GM19328 (cell line): ENCODE results near the gene CPSF4.

Experiments
- ATAC-seq: cut with Tn5 transposase; IDR thresholded peaks from one replicate; pipeline ENCODE4 v1.9.1; 2021; ENCODE audit warnings: mild to moderate bottlenecking, moderate library complexity; ENCODE audit not compliant: unreplicated experiment

Gene CPSF4

DNA sequence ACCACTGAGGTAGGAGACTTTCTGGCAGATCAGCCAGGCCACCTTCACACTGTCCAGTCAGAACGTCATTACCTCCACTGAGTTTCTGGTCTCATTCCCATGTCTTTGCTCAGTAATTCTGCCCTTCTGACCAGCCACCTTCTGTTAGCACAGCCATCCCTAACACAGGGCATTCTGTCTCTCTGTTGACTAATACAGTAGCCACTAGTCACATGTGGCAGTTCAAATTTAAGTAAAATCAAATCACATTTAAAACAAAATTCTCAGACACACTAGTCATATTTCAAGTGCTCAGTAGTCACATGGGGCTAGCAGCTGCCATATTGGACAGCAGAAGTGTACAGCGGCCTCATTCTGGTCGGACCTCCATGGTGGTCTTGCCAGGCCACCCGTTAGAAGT is 7.4 kb downstream of the CPSF4 start:
- no peak for ATAC-seq

DNA sequence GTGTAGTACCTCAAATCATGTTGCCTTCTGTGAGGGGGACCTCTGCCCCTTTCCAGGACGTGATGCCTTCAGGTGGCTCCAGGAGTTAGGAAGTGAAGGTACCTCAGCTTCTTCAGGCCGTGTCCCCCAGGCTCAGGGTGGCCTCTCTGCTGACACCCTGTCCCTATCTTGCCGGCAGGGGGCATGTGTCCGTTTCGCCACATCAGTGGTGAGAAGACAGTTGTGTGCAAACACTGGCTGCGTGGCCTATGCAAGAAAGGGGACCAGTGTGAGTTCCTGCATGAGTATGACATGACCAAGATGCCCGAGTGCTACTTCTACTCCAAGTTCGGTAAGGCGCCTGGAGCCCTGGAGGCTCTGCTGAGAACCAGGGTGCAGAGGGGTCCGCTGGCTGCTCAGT is 9.2 kb downstream of the CPSF4 start:
- ATAC-seq = no peak

DNA sequence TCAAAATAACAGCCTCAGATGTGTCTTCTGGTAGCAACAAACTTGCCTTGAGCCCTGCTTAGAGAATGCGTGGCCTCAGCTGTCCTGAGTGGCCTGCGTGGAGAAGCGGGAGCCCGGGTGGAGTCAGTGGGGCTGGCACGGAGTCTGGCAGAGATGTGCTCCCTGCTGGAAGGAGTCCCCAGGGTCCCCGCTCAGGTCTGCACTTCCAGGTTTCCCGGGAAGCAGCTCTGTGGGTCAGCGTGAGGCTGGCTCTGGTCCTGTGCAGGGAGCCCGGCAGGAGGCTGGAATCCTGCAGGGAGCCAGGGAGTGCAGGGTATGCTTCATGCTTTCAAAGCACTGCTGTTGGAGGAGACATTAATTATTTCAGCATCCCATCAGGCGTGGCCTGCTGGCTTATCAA is 10.1 kb downstream of the CPSF4 start:
- no peak for ATAC-seq

DNA sequence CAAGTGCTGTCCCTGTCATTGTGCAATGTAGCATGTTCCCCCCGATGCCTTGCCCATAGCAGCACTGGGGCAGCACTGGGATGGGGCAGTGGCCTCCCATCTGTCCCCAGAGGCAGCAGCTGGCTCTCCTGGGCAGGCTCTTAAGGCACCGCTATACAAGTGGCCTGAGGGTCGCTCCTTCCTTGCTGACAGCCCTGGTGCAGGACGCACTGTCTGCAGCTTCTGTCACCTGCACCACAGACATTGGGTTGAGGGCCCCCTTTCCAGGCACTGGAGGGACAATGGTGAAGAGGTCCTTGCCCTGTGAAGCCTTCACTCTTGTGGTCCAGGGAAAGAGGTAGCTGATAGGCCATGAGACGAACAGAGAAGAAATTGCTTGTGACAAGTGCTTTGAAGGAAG is 10.6 kb downstream of the CPSF4 start:
- ATAC-seq = no peak

DNA sequence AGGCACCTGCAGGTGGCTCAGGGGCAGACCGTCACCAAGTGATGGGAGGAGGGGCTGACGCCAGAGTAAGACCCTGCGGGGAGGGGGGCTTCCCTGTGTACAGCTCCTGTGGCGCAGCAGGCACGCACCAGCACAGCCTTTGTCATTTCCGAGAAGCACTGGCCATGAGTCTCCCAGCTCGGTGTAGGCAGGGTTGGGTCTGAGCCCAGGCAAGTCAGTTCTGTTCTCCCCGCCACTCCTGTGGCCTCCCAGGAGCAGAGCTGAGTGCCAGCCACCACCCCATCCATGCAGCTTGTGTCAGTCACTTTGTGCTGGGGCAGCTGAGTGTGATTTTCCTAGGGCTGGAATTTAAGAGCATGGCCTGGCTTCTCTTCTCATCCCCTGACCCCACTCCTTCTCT is 13.2 kb downstream of the CPSF4 start:
- ATAC-seq = no peak

DNA sequence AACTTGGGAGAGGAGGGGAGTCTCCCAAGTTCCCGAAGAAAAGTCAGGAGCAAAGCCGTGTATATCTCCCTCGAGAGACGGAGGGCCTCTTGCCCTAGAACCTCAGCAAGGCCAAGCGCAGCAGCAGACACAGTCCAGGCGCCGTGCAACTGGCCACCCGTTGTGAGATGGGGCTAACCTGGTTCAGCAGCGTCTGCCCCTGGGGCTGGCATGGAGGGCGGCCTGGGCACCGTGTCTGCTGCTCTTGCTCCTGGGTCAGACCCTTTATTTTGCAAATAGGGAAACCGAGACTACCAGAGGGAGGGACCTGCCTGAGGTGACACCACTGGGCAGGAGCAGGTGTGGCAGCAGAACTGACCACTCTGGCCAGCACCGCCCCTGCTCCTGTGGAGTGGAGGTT is 13.8 kb downstream of the CPSF4 start:
- ATAC-seq = no peak

DNA sequence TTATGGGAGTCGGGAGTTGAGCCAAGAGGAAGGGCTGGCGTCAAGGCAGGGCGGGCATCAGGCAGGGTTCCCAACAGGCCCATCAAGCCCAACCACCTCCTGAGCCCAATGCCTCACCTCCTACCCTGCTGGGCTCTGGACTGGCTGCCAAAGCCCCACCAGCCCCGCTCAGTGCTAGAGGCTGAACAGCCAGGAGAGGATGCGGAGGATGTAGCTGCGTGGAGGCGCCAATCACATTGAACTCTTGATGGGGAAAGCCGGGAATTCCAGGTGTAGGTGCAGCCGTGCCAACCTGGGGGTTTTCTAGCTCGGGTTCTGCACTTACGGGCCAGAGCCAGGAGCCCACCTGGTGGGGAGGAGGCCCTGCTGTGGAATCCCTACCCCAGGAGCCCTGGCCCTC is 14.4 kb downstream of the CPSF4 start:
- ATAC-seq = no peak

DNA sequence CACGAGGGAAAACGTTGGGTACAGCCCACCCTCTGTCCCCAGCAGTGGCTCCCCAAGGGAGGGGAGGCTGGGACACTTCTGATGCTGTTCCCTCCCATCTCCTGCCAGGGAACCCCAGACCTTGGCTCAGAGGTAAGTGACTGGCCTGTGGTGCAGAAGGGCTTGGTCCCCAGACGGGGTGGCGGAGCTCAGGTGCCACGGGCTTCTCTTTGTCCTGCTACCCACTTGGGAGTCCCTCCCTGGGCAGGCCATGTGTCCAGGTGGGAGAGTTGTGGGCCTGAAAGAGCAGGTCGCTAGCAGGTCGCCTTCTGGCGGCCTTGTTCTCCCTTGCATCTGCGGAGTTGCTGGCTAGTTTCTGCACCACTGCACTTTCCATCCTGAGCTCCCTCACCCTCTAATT is 17.1 kb downstream of the CPSF4 start:
- ATAC-seq = no peak

DNA sequence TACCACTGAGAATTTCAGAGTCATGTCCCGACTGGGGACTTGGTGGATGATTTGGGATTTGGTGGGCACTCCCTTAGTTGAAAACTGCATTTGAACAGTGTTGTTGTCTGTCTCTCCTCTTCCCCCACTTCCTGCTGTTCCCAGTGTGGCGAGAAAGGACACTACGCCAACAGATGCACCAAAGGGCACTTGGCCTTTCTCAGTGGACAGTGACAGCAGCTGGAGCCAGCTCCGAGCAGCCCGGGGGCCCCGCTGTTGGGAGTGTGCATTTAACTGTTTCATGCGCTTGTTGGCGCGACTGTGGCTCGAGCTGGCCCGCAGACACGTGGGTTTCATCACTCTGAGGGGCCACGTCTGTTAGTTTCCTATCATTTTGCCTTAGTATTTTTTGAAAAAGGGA is 17.5 kb downstream of the CPSF4 start:
- ATAC-seq = no peak

DNA sequence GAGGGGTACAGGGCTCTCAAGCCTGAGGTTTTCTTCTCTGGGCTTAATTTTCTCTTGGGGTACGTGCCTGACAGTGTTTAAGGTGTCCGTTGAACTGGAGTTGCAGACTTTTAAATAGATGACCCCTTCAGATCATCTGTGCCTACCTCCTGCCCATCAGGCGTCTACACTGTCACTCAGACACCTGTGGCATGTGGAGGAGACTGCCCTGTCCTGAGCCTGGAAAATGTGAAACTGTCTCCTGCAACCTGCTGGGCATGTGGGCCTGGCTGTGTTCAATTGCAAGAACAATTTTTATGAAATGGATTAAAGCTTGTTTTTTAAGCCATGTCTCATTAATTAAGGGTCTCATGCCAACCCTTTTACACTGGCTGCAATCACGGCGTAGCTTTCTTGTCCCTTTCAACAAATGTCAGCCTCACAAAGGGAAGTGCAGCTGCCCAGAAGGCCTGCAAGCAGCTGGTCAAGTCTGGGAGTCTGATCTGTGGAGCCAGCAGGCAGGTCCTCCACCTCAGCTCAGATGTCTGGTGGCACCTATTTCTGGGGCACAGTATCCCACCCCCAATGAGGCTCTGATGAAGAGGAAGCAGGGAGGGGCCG is 18.4 kb downstream of the CPSF4 start:
- ATAC-seq = no peak

DNA sequence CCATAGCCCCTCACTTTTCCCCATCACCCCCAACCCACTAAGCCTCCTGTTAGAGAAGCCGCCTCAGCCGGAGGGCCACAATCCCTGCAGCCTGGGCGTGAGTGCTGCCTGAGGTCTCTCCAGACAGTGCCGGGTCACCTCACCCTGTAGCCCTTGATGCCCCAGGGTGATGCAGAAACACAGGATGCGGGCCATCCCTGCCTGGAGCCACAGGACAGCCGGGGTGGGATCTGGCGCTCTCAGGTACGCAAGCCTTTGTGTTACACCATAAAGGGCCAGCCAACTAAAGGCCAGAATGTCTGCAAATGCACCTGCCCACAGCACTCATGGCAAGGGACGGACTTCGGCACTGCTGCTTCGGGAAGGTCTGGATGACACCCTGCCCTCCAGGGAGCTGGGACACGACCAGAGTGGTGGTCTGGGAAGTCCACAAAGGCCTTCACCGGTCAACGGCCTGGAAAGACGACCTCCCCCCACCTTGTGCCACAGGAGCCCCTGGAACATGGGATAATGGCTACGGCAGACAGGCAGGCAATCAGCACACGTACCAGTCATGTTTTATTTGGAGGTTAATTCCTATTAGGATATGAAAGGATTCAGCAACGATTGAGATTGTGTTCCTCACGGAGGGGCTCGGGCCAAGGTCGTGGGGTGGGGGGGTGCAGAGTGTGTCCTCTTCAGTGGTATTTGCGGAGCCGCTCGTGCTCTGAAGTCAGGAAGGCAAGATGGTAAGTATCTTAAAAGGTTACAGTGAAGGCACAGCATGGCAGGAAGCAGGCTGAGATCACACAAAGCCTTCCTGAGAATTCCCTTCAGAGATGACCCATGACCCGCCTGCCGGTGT is 19.1 kb downstream of the CPSF4 start:
- no peak for ATAC-seq

DNA sequence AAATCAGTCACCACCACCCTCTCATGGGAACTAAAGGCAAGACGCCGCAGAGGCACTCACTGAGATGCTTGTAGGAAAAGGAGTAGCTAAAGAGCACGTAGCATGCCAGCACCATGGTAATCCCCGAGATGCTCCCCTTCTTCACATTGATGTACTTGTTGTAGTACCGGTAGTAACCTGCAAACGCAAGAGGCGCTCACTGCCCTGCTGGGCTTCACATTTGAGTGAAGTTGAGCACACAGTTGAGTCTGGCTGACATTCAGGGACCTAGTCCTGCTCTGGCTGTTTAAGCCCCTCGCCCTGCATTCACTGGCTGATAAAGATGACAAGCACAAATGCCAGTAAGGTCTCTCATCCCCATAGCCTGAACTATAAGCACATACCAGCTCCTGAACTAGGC is 20.3 kb downstream of the CPSF4 start:
- ATAC-seq = no peak

DNA sequence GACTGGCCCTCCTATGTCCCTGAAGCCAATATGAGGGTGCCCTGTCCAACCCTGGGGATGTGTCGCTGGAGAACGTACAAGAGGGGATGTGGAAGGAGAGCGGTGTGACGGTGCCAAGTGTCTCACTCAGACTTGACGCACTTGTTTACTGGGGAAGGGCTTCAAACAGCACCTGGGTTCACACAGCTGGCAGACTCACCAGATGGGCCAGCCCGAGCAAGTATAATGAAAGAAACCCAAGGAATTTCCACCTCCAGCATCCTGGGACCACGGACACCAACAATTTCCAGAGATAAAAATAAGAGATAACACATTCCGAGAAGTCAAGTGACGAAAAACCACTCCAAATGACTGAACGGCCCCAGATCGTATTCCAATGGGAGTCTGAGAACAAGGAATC is 21.9 kb downstream of the CPSF4 start:
- ATAC-seq = no peak

DNA sequence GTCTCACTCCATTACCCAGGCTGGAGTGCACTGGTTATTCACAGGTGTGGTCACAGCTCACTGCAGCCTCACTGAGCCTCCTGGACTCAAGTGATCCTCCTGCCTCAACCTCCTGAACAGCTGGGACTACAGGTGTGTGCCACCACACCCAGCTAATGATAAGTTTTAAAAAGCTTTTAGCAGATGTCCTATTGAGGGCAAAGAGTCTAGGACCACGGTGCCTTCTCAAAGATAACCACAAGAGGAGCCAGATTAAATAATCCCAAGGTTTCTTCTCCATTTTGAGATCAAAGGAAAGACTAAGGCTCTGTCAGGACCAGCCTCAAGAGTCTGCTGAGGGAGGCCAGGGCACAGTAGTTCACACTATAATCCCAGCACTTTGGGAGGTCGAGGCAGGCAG is 22.5 kb downstream of the CPSF4 start:
- no peak for ATAC-seq

DNA sequence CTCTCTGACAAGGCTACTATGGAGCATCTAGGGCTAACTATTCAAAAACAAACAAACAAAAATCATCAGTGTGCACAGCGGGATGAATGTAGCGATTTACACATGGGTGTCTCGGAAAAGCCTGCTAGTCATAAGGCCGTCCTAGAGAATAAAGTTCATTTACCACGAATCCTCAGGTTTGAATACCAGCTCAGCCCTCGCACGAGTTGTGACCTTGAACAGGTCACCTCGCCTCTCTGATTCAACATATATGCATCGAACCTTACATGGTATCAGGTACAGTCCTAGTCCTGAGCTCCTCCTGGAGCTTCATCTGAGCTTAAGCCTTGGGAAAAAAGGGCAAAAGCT is 26.7 kb downstream of the CPSF4 start:
- ATAC-seq = peak; percentile 14

DNA sequence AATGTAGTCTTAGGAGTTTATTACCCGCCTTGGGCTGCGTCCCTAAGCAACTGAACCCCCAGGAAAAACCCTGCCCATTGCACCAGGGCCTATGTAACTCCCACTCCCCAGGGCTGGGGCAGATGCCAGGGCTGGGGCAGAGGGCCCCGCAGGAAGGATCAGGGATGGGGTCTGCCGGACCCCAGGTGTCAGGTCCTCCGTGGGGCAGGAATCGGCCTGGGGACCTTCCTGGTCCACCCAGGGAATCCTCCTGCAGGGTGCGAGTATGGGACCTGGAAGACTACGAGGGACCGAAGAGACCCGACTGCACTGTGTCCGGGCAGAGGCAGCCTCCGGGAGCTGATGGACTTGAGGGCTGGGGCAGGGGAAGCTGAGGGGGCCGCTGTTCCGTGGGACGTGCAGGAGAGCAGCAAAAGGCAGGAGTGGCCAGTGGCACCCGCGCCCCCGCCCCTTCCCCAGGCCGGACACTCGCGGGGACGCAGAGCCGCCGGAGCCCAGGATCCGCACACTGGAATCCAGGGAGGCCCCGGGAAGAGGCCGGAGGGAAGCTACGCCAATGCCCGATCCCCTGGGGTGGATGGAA is 29.7 kb downstream of the CPSF4 start:
- ATAC-seq = no peak

DNA sequence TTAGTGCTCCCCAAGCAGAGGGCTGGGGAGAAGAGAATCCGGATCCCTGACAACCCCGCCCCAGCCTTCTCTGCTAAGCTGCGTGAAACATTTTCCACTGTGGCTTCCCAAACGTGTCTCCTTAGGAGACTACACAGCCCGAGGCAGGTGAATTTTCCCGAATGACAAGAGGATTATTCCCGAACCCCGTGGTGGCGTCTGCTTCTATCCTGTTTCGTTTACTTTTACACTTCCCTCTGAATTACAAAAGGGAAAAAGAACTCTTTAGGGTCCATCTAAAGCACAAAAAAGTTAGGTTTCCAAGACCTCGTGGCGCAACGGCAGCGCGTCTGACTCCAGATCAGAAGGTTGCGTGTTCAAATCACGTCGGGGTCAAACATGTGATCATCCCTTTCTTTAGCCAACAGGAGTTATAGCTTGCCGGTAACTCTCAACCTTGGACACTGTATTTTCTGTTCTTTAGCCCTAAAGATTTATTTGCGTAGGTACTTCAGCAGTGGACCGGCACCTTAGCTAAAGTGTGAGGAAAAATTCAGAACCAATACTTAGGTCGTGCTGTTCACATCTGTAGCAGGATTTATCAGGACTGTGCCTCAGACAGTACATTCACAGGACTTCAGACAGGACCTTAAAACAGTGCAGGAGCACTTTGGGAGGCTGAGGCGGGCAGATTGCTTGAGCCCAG is 30.8 kb downstream of the CPSF4 start:
- ATAC-seq = no peak

DNA sequence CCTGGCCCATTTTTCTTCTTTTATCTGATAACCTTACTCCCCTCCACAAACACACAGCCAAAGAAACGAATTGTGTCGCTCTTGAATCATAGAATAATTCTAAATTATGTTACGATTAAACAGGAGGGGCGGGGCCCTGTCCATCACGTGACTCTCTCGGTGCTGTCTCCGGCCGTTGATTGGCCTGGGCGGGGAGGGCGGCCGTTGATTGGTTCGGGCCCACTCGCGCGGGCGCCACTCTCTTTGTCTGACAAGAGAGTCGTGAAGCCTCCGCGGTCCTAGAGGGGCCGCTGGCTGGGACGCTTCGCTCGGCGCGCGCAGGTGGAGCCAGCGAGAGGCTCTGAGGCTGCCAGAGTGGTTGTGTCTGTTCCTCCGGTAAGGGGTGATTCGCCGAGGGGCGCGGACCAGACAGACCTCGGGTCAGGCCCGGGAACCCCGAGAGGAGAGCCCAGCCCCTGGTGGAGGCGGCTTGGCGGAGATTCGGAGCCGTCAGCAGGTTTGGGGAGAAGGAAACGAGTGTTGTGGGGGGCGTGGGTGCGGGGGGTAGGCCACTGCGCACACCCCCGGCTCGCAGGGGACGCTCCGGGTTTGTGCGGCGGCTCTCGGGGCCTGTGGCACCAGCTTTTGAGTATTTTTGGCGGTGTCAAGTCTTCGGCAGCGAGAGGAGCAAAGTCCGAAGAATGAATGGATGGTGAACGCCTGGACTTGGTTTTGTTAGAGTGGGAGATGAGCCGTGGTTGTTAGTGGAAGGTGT is 34.0 kb downstream of the CPSF4 start, which contains the start of gene ZNF789:
ZNF789 (plus strand) TSS at position 330 of the 754 bp plus-strand sequence. CDS start 3,567 bp downstream, outside the sequence.
- ATAC-seq = peak; percentile 96

DNA sequence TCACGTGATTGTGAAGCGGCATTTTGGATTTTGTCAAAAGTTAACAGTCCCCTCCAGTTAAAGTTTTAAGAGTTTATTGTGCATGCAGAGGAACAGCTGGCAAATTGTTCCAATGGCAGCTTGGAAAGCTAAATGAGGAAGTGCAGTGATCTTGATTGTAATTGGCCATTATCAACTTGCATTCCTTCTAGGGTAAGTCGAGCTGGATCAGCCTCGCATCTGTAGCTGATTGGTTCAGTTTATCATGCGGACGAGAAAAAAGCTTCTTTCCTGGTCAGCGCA is 34.5 kb downstream of the CPSF4 start:
- no peak for ATAC-seq

DNA sequence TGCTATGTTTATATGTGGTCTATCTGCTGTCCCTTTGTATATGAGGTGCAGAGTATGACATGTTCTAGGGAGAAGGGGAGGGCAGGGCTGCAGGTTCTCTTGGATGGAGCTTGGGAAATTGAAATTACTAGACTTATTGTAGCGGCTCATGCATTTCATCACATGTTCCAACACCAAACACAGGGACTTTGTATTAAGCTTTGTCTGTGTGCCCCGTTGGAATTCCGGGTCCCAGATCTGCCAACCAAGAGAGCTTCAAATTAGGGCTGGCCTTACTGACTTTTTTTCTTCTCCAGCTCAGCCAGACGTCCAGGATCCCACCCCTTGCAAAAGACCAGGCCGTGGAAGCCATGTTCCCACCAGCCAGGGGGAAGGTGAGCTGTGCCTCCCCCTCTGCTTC is 37.4 kb downstream of the CPSF4 start:
- no peak for ATAC-seq
